ENCODE measurements around the gene C17orf114. TPM values are rescaled to one million over a fixed set of nuclear protein-coding genes. Genes with fewer than 3 reads are reported as not detected.

The C17orf114 gene

Other genes starting within 250 kb of the C17orf114 start
- gene MYBBP1A, start 246.9 kb downstream of the C17orf114 start, total RNA-seq, result 10 to 100 TPM; 74.1 to 78.9 TPM
- 32.9 TPM for gene MYBBP1A, start 246.9 kb downstream of the C17orf114 start, polyA plus RNA-seq (ENCODE audit: insufficient read depth, low read depth, low replicate concordance)
- gene GGT6, start 241.8 kb downstream of the C17orf114 start, total RNA-seq, result 1 to 10 TPM; 3.8 to 5.9 TPM
- 2.5 TPM for gene GGT6, start 241.8 kb downstream of the C17orf114 start, polyA plus RNA-seq (ENCODE audit: insufficient read depth, low read depth, low replicate concordance)
- 1 to 10 TPM; 2.6 to 4.3 TPM for gene SMTNL2, start 217.8 kb downstream of the C17orf114 start, total RNA-seq
- 6.9 TPM for gene SMTNL2, start 217.8 kb downstream of the C17orf114 start, polyA plus RNA-seq (ENCODE audit: insufficient read depth, low read depth, low replicate concordance)
- 1 to 10 TPM; 1.3 to 2.4 TPM for gene ALOX15, start 160.7 kb downstream of the C17orf114 start, total RNA-seq
- gene ALOX15, start 160.7 kb downstream of the C17orf114 start, polyA plus RNA-seq (ENCODE audit: insufficient read depth, low read depth, low replicate concordance), result 5.2 TPM
- 10 to 100 TPM; 88.0 to 88.1 TPM for gene PELP1, start 98.2 kb downstream of the C17orf114 start, total RNA-seq
- gene PELP1, start 98.2 kb downstream of the C17orf114 start, polyA plus RNA-seq (ENCODE audit: insufficient read depth, low read depth, low replicate concordance), result 74.4 TPM
- gene ARRB2, start 91.7 kb downstream of the C17orf114 start, total RNA-seq, result 10 to 100 TPM; 13.5 to 19.5 TPM
- gene ARRB2, start 91.7 kb downstream of the C17orf114 start, polyA plus RNA-seq (ENCODE audit: insufficient read depth, low read depth, low replicate concordance), result 23.0 TPM
- 10 to 100 TPM; 28.7 to 33.7 TPM for gene MED11, start 70.9 kb downstream of the C17orf114 start, total RNA-seq
- gene MED11, start 70.9 kb downstream of the C17orf114 start, polyA plus RNA-seq (ENCODE audit: insufficient read depth, low read depth, low replicate concordance), result 24.6 TPM
- gene ZMYND15, start 62.5 kb downstream of the C17orf114 start, total RNA-seq, result 10 to 100 TPM; 23.7 to 25.2 TPM
- 78.7 TPM for gene ZMYND15, start 62.5 kb downstream of the C17orf114 start, polyA plus RNA-seq (ENCODE audit: insufficient read depth, low read depth, low replicate concordance)
- gene CXCL16, start 62.4 kb downstream of the C17orf114 start, total RNA-seq, result 100 to 1,000 TPM in 1 of 2 donors, 10 to 100 TPM in 1; 53.0 to 172 TPM
- gene CXCL16, start 62.4 kb downstream of the C17orf114 start, polyA plus RNA-seq (ENCODE audit: insufficient read depth, low read depth, low replicate concordance), result 201 TPM
- gene TM4SF5, start 30.4 kb downstream of the C17orf114 start, total RNA-seq, result 1 to 10 TPM in 1 of 2 donors, not detected in 1; 1.5 TPM
- not detected for gene TM4SF5, start 30.4 kb downstream of the C17orf114 start, polyA plus RNA-seq (ENCODE audit: insufficient read depth, low read depth, low replicate concordance)
- gene VMO1, start 16.0 kb downstream of the C17orf114 start, total RNA-seq, result 1 to 10 TPM in 1 of 2 donors, under 1 TPM in 1; 0.62 to 1.3 TPM
- 0.98 TPM for gene VMO1, start 16.0 kb downstream of the C17orf114 start, polyA plus RNA-seq (ENCODE audit: insufficient read depth, low read depth, low replicate concordance)
- gene GLTPD2, start 13.4 kb downstream of the C17orf114 start, total RNA-seq, result not detected
- gene GLTPD2, start 13.4 kb downstream of the C17orf114 start, polyA plus RNA-seq (ENCODE audit: insufficient read depth, low read depth, low replicate concordance), result not detected
- 100 to 1,000 TPM; 101 to 138 TPM for gene PSMB6, start 6.2 kb downstream of the C17orf114 start, total RNA-seq
- 191 TPM for gene PSMB6, start 6.2 kb downstream of the C17orf114 start, polyA plus RNA-seq (ENCODE audit: insufficient read depth, low read depth, low replicate concordance)
- 10 to 100 TPM; 17.5 to 31.2 TPM for gene PLD2, start 4.8 kb upstream of the C17orf114 start, total RNA-seq
- gene PLD2, start 4.8 kb upstream of the C17orf114 start, polyA plus RNA-seq (ENCODE audit: insufficient read depth, low read depth, low replicate concordance), result 11.0 TPM
- gene MINK1, start 31.0 kb upstream of the C17orf114 start, total RNA-seq, result 100 to 1,000 TPM; 135 to 142 TPM
- 77.4 TPM for gene MINK1, start 31.0 kb upstream of the C17orf114 start, polyA plus RNA-seq (ENCODE audit: insufficient read depth, low read depth, low replicate concordance)
- 1 to 10 TPM; 2.8 to 4.1 TPM for gene C17orf107, start 97.2 kb upstream of the C17orf114 start, total RNA-seq
- gene C17orf107, start 97.2 kb upstream of the C17orf114 start, polyA plus RNA-seq (ENCODE audit: insufficient read depth, low read depth, low replicate concordance), result 1.5 TPM
- gene CHRNE, start 100.8 kb upstream of the C17orf114 start, total RNA-seq, result 1 to 10 TPM; 1.4 to 2.6 TPM
- 1.4 TPM for gene CHRNE, start 100.8 kb upstream of the C17orf114 start, polyA plus RNA-seq (ENCODE audit: insufficient read depth, low read depth, low replicate concordance)
- gene GP1BA, start 129.9 kb upstream of the C17orf114 start, total RNA-seq, result under 1 TPM; 0.12 to 0.47 TPM
- 0.88 TPM for gene GP1BA, start 129.9 kb upstream of the C17orf114 start, polyA plus RNA-seq (ENCODE audit: insufficient read depth, low read depth, low replicate concordance)
- gene SLC25A11, start 137.7 kb upstream of the C17orf114 start, total RNA-seq, result 10 to 100 TPM; 23.7 to 25.9 TPM
- 24.3 TPM for gene SLC25A11, start 137.7 kb upstream of the C17orf114 start, polyA plus RNA-seq (ENCODE audit: insufficient read depth, low read depth, low replicate concordance)
- 100 to 1,000 TPM; 110 to 111 TPM for gene RNF167, start 137.9 kb upstream of the C17orf114 start, total RNA-seq
- gene RNF167, start 137.9 kb upstream of the C17orf114 start, polyA plus RNA-seq (ENCODE audit: insufficient read depth, low read depth, low replicate concordance), result 211 TPM
- 100 to 1,000 TPM; 257 to 349 TPM for gene PFN1, start 146.2 kb upstream of the C17orf114 start, total RNA-seq
- 244 TPM for gene PFN1, start 146.2 kb upstream of the C17orf114 start, polyA plus RNA-seq (ENCODE audit: insufficient read depth, low read depth, low replicate concordance)
- 10 to 100 TPM; 16.4 to 17.2 TPM for gene ENO3, start 148.8 kb upstream of the C17orf114 start, total RNA-seq
- 29.9 TPM for gene ENO3, start 148.8 kb upstream of the C17orf114 start, polyA plus RNA-seq (ENCODE audit: insufficient read depth, low read depth, low replicate concordance)
- gene SPAG7, start 165.5 kb upstream of the C17orf114 start, total RNA-seq, result 10 to 100 TPM; 54.9 to 66.1 TPM
- gene SPAG7, start 165.5 kb upstream of the C17orf114 start, polyA plus RNA-seq (ENCODE audit: insufficient read depth, low read depth, low replicate concordance), result 79.5 TPM
- 10 to 100 TPM; 22.4 to 51.3 TPM for gene CAMTA2, start 185.3 kb upstream of the C17orf114 start, total RNA-seq
- 59.3 TPM for gene CAMTA2, start 185.3 kb upstream of the C17orf114 start, polyA plus RNA-seq (ENCODE audit: insufficient read depth, low read depth, low replicate concordance)
- 10 to 100 TPM; 32.6 to 53.0 TPM for gene INCA1, start 195.2 kb upstream of the C17orf114 start, total RNA-seq
- 64.4 TPM for gene INCA1, start 195.2 kb upstream of the C17orf114 start, polyA plus RNA-seq (ENCODE audit: insufficient read depth, low read depth, low replicate concordance)
- 10 to 100 TPM; 51.1 to 54.1 TPM for gene KIF1C, start 195.6 kb upstream of the C17orf114 start, total RNA-seq
- 79.9 TPM for gene KIF1C, start 195.6 kb upstream of the C17orf114 start, polyA plus RNA-seq (ENCODE audit: insufficient read depth, low read depth, low replicate concordance)
- gene SLC52A1, start 233.1 kb upstream of the C17orf114 start, total RNA-seq, result 1 to 10 TPM in 1 of 2 donors, under 1 TPM in 1; 0.99 to 1.7 TPM
- gene SLC52A1, start 233.1 kb upstream of the C17orf114 start, polyA plus RNA-seq (ENCODE audit: insufficient read depth, low read depth, low replicate concordance), result 0.50 TPM

Measured in testis (tissue), 3 donors.